HEK293 (cell line): Measurements from ENCODE around the gene WASF2.

Experiments
- CTCF ChIA-PET: fragments of 350-600 bp; formaldehyde crosslinking; extraction: SDS; loops from one replicate; lab custom pipeline; 2021; ENCODE audit warnings: antibody characterized with exemption; lab: Yijun Ruan, JAX
- POLR2A ChIA-PET: fragments of 300-600 bp; formaldehyde crosslinking; extraction: SDS; loops from one replicate; lab custom pipeline; 2020; ENCODE audit warnings: antibody characterized with exemption, inconsistent platforms; lab: Yijun Ruan, JAX
- H3K27ac ChIP-seq: fragments of 200-500 bp; sonication (Bioruptor generic); 2 replicates; pipeline ENCODE4 v1.5.1; 2014; ENCODE audit warnings: low read depth, low read length, control low read depth, inconsistent platforms; ENCODE audit errors: extremely low read depth
- H3K36me3 ChIP-seq, 2 experiments: fragments of 200-500 bp in 1 of 2; sonication (Bioruptor generic) in 1 of 2; 1 replicate in 1 of 2; 2 replicates in 1 of 2; pipeline ENCODE4 v1.5.1; 2014 to 2017; ENCODE audit warnings: inconsistent platforms in 2 of 2, low read length in 2 of 2; ENCODE audit not compliant: control insufficient read depth in 2 of 2, insufficient read depth in 1 of 2
- H3K4me1 ChIP-seq: fragments of 200-500 bp; sonication (Bioruptor generic); 2 replicates; pipeline ENCODE4 v1.5.1; 2014; ENCODE audit warnings: mild to moderate bottlenecking, low read length, inconsistent platforms; ENCODE audit not compliant: control insufficient read depth, insufficient read depth
- H3K4me3 ChIP-seq: 2 replicates; pipeline ENCODE4 v1.5.1; 2011; ENCODE audit warnings: low read depth, mild to moderate bottlenecking, control low read depth, low read length, moderate library complexity
- H3K9me3 ChIP-seq: fragments of 200-500 bp; sonication (Bioruptor generic); 2 replicates; pipeline ENCODE4 v1.5.1; 2014; ENCODE audit warnings: low read depth, low read length, inconsistent platforms; ENCODE audit not compliant: control insufficient read depth, insufficient read depth
- ATF2 ChIP-seq: fragments of 450-650 bp; formaldehyde crosslinking; IDR thresholded peaks from 2 replicates; pipeline ENCODE4 v1.5.1; 2016; ENCODE audit warnings: missing biosample characterization, missing genetic modification characterization, low read depth
- KLF1 ChIP-seq: fragments of 450-650 bp; formaldehyde crosslinking; IDR thresholded peaks from 2 replicates; pipeline ENCODE4 v1.5.1; 2016; ENCODE audit warnings: missing biosample characterization, missing genetic modification characterization
- KLF16 ChIP-seq: fragments of 450-650 bp; formaldehyde crosslinking; IDR thresholded peaks from 2 replicates; pipeline ENCODE4 v1.5.1; 2017; ENCODE audit warnings: missing biosample characterization, missing genetic modification characterization
- KLF17 ChIP-seq: fragments of 450-650 bp; formaldehyde crosslinking; IDR thresholded peaks from 2 replicates; pipeline ENCODE4 v1.5.1; 2016; ENCODE audit warnings: missing biosample characterization, missing genetic modification characterization
- PATZ1 ChIP-seq: fragments of 450-650 bp; formaldehyde crosslinking; IDR thresholded peaks from 2 replicates; pipeline ENCODE4 v1.5.1; 2016; ENCODE audit warnings: missing biosample characterization, missing genetic modification characterization
- TSHZ1 ChIP-seq: fragments of 450-650 bp; formaldehyde crosslinking; IDR thresholded peaks from 2 replicates; pipeline ENCODE4 v1.5.1; 2016; ENCODE audit warnings: missing biosample characterization, missing genetic modification characterization, borderline replicate concordance
- ZBTB6 ChIP-seq: fragments of 450-650 bp; formaldehyde crosslinking; IDR thresholded peaks from 2 replicates; pipeline ENCODE4 v1.5.1; 2017; ENCODE audit warnings: missing biosample characterization, missing genetic modification characterization
- ZBTB8A ChIP-seq: fragments of 450-650 bp; formaldehyde crosslinking; IDR thresholded peaks from 2 replicates; pipeline ENCODE4 v1.5.1; 2016; ENCODE audit warnings: missing biosample characterization, missing genetic modification characterization
- ZFP69B ChIP-seq: fragments of 450-650 bp; formaldehyde crosslinking; IDR thresholded peaks from 2 replicates; pipeline ENCODE4 v1.5.1; 2016; ENCODE audit warnings: missing biosample characterization, missing genetic modification characterization
- ZNF121 ChIP-seq: fragments of 450-650 bp; formaldehyde crosslinking; IDR thresholded peaks from 2 replicates; pipeline ENCODE4 v1.5.1; 2016; ENCODE audit warnings: missing biosample characterization, missing genetic modification characterization
- ZNF16 ChIP-seq: fragments of 450-650 bp; formaldehyde crosslinking; IDR thresholded peaks from 2 replicates; pipeline ENCODE4 v1.5.1; 2016; ENCODE audit warnings: low read depth, missing biosample characterization, missing genetic modification characterization
- ZNF19 ChIP-seq: fragments of 450-650 bp; formaldehyde crosslinking; IDR thresholded peaks from 2 replicates; pipeline ENCODE4; 2016; ENCODE audit warnings: missing biosample characterization, missing genetic modification characterization, low read depth
- ZNF335 ChIP-seq: fragments of 450-650 bp; formaldehyde crosslinking; conservative IDR thresholded peaks from 2 replicates; pipeline ENCODE4 v1.5.1; 2016; ENCODE audit warnings: missing biosample characterization, missing genetic modification characterization
- ZNF341 ChIP-seq: fragments of 450-650 bp; formaldehyde crosslinking; IDR thresholded peaks from 2 replicates; pipeline ENCODE4; 2016; ENCODE audit warnings: low read depth, missing biosample characterization, missing genetic modification characterization
- ZNF394 ChIP-seq: fragments of 450-650 bp; formaldehyde crosslinking; IDR thresholded peaks from 2 replicates; pipeline ENCODE4 v1.5.1; 2016; ENCODE audit warnings: missing biosample characterization, missing genetic modification characterization, mild to moderate bottlenecking, moderate library complexity, borderline replicate concordance
- ZNF488 ChIP-seq: fragments of 450-650 bp; formaldehyde crosslinking; IDR thresholded peaks from 2 replicates; pipeline ENCODE4 v1.5.1; 2016; ENCODE audit warnings: missing biosample characterization, missing genetic modification characterization
- ZNF521 ChIP-seq: fragments of 450-650 bp; formaldehyde crosslinking; IDR thresholded peaks from 2 replicates; pipeline ENCODE4 v1.5.1; 2017; ENCODE audit warnings: missing biosample characterization, mild to moderate bottlenecking, missing genetic modification characterization
- ZNF558 ChIP-seq: fragments of 450-650 bp; formaldehyde crosslinking; IDR thresholded peaks from 2 replicates; pipeline ENCODE4 v1.5.1; 2016; ENCODE audit warnings: missing biosample characterization, missing genetic modification characterization
- ZNF600 ChIP-seq: fragments of 450-650 bp; formaldehyde crosslinking; IDR thresholded peaks from 2 replicates; pipeline ENCODE4 v1.5.1; 2016; ENCODE audit warnings: missing biosample characterization, missing genetic modification characterization
- ZNF623 ChIP-seq: fragments of 450-650 bp; formaldehyde crosslinking; IDR thresholded peaks from 2 replicates; pipeline ENCODE4 v1.5.1; 2016; ENCODE audit warnings: missing biosample characterization, missing genetic modification characterization
- ZNF629 ChIP-seq: fragments of 450-650 bp; formaldehyde crosslinking; IDR thresholded peaks from 2 replicates; pipeline ENCODE4 v1.5.1; 2017; ENCODE audit warnings: missing biosample characterization, missing genetic modification characterization
- ZSCAN23 ChIP-seq: fragments of 450-650 bp; formaldehyde crosslinking; IDR thresholded peaks from 2 replicates; pipeline ENCODE4 v1.5.1; 2016; ENCODE audit warnings: missing biosample characterization, missing genetic modification characterization
- ZSCAN5A ChIP-seq: fragments of 450-650 bp; formaldehyde crosslinking; IDR thresholded peaks from 2 replicates; pipeline ENCODE4 v1.5.1; 2016; ENCODE audit warnings: missing biosample characterization, missing genetic modification characterization

The WASF2 gene

GRCh38 chr1:27525296-27526272 lies 35.6 kb upstream of the WASF2 start (continued):
- TF ChIP-seq ZNF600 (tag by site-specific recombination) (peak; percentile 53; the same call in 1 of the 2 replicates), ZNF558 (no peak), KLF1 (tag by site-specific recombination) (peak; percentile 94), ZBTB8A (peak; percentile 78), PATZ1 (peak; percentile 51), KLF17 (tag by site-specific recombination) (peak; percentile 24; the same call in 1 of the 2 replicates), ZNF341 (peak; percentile 59)

- Histone ChIP-seq H3K4me3 (no peak overlapping the region), H3K9me3 (no peaks in the 10 kb centered on the region), H3K4me1 (peaks cover 9% of the 10 kb centered on the region), H3K36me3 (no peaks in the 10 kb centered on the region), H3K27ac (no peak overlapping the region)
- POLR2A ChIA-PET: interaction anchor here (0.8 to 1.2 kb wide), 2 partner anchors 33 to 81 kb away, joined by 3 read pairs; partner anchors contain the start of gene AHDC1
- CTCF ChIA-PET: interaction anchor here (0.6 to 1.2 kb wide), 7 partner anchors 14 to 808 kb away, joined by 3 to 5 read pairs (median 3); partner anchors contain the start of gene AHDC1
- TF ChIP-seq ZNF335 (tag by site-specific recombination): no peak
- no peak for TF ChIP-seq ZNF623 (tag by site-specific recombination)
- no peak for TF ChIP-seq ATF2 (tag by site-specific recombination)
- no peak for TF ChIP-seq ZNF629
- no peak for TF ChIP-seq ZFP69B
- TF ChIP-seq TSHZ1: no peak
- TF ChIP-seq ZNF488 (tag by site-specific recombination): no peak
- no peak for TF ChIP-seq KLF16 (tag by site-specific recombination)
- no peak for TF ChIP-seq ZNF16
- no peak for TF ChIP-seq ZBTB6 (tag by site-specific recombination)
- no peak for TF ChIP-seq ZNF121 (tag by site-specific recombination)
- no peak for TF ChIP-seq ZSCAN5A (tag by site-specific recombination)
- TF ChIP-seq ZNF19 (tag by site-specific recombination): no peak
- TF ChIP-seq ZNF521 (tag by site-specific recombination): no peak
- no peak for TF ChIP-seq ZNF394 (tag by site-specific recombination)
- TF ChIP-seq ZSCAN23 (tag by site-specific recombination): no peak
These were observed 33.5 kb upstream of the WASF2 start for GRCh38 chr1:27523337-27524020.
